ENCODE data around the gene AIF1L.

GRCh38 chr9:131165523-131165922, 69.2 kb downstream of the AIF1L start:
- no peak for TF ChIP-seq CTCF (IDR thresholded peaks at IDR 0.05; ENCODE audit: low read length)
- TF ChIP-seq EZH2phosphoT487 (IDR thresholded peaks at IDR 0.05; ENCODE audit: low read length): no peak
- no peak for TF ChIP-seq EZH2 (optimal IDR thresholded peaks at IDR 0.05; ENCODE audit: low read depth, low read length)

Data from MM.1S (cell line).